ENCODE results near the gene ZNF90. TPM values are rescaled to one million over a fixed set of nuclear protein-coding genes. Genes with fewer than 3 reads are reported as not detected.
"Not testable (repeated sequence)": the region's sequence is repeated elsewhere in the genome, so short reads cannot be mapped to it uniquely, and the experiment has no call there.

ZNF90 gene
- total and polyA plus RNA-seq, 4 donors: 0.13 to 1.8 (median 0.17) TPM

- 68% methylated on average over 12 of the region's 12 CpGs for WGBS
- H3K27me3 ChIP-seq (ENCODE audit: control insufficient read depth in 4 of 4, insufficient read depth in 4 of 4, low read length in 3 of 4): no peaks in the 10 kb centered on the region
- H3K9me3 ChIP-seq (ENCODE audit: control insufficient read depth in 4 of 4, low read length in 3 of 4): no peaks in the 10 kb centered on the region
These were observed 73.9 kb downstream of the ZNF90 start for GRCh38 chr19:20151617-20152145.

GRCh38 chr19:20152506-20152905 is 74.7 kb downstream of the ZNF90 start:
- not testable (repeated sequence) for DNase-seq (ENCODE audit: low spot score); H3K4me1 ChIP-seq (ENCODE audit: control insufficient read depth in 4 of 4, insufficient read depth in 4 of 4, low read length in 3 of 4); H3K9me3 ChIP-seq (ENCODE audit: control insufficient read depth in 4 of 4, low read length in 3 of 4); H3K9ac ChIP-seq (ENCODE audit: low read depth in 1 of 2, low read length in 2 of 2); H3K27ac ChIP-seq (ENCODE audit: low read depth in 1 of 2, low read length in 2 of 2); H3K4me3 ChIP-seq (ENCODE audit: low read depth in 1 of 3, low read length in 3 of 3); H3K36me3 ChIP-seq (ENCODE audit: control insufficient read depth in 4 of 4, insufficient read depth in 3 of 4, low read depth in 1 of 4, low read length in 3 of 4); H3K27me3 ChIP-seq (ENCODE audit: control insufficient read depth in 4 of 4, insufficient read depth in 4 of 4, low read length in 3 of 4)
- 66% methylated on average over 13 of the region's 15 CpGs for WGBS

More at GRCh38 chr19:20151617-20152145, 73.9 kb downstream of the ZNF90 start:
- TF ChIP-seq FOXA1 (IDR thresholded peaks at IDR 0.05) (no peak), NR2F2 (IDR thresholded peaks at IDR 0.05) (no peak), GABPA (IDR thresholded peaks at IDR 0.05 in 1 of 2, conservative IDR thresholded peaks at IDR 0.05 in 1 of 2) (no peak), HNF4A (conservative IDR thresholded peaks at IDR 0.05) (no peak), CTCF (IDR thresholded peaks at IDR 0.05; ENCODE audit: low read depth, low read length, missing input control) (no peak), FOXA2 (IDR thresholded peaks at IDR 0.05) (no peak), RXRA (IDR thresholded peaks at IDR 0.05) (no peak), RAD21 (IDR thresholded peaks at IDR 0.05) (no peak), JUND (IDR thresholded peaks at IDR 0.05) (no peak), REST (IDR thresholded peaks at IDR 0.05) (no peak), HNF4G (IDR thresholded peaks at IDR 0.05) (no peak)
- Histone ChIP-seq H3K4me1 (ENCODE audit: control insufficient read depth in 4 of 4, insufficient read depth in 4 of 4, low read length in 3 of 4) (no peaks in the 10 kb centered on the region), H3K9ac (ENCODE audit: low read depth in 1 of 2, low read length in 2 of 2) (no peak overlapping the region), H3K4me3 (ENCODE audit: low read depth in 1 of 3, low read length in 3 of 3) (no peak overlapping the region), H3K36me3 (ENCODE audit: control insufficient read depth in 4 of 4, insufficient read depth in 3 of 4, low read depth in 1 of 4, low read length in 3 of 4) (no peaks in the 10 kb centered on the region), H3K27ac (ENCODE audit: low read depth in 1 of 2, low read length in 2 of 2) (no peak overlapping the region)
- DNase-seq (ENCODE audit: low spot score): no peak

GRCh38 chr19:20153281-20153680 is 75.5 kb downstream of the ZNF90 start:
- no peak for DNase-seq (ENCODE audit: low spot score)

More at GRCh38 chr19:20153281-20153680, 75.5 kb downstream of the ZNF90 start:
- H3K27ac ChIP-seq (ENCODE audit: low read depth in 1 of 2, low read length in 2 of 2): no peak overlapping the region
- H3K4me1 ChIP-seq (ENCODE audit: control insufficient read depth in 4 of 4, insufficient read depth in 4 of 4, low read length in 3 of 4): no peaks in the 10 kb centered on the region
- TF ChIP-seq SP1 (IDR thresholded peaks at IDR 0.05) (no peak), HNF4G (IDR thresholded peaks at IDR 0.05) (no peak), JUND (IDR thresholded peaks at IDR 0.05) (no peak), GABPA (IDR thresholded peaks at IDR 0.05 in 1 of 2, conservative IDR thresholded peaks at IDR 0.05 in 1 of 2) (no peak)
- no peaks in the 10 kb centered on the region for H3K27me3 ChIP-seq (ENCODE audit: control insufficient read depth in 4 of 4, insufficient read depth in 4 of 4, low read length in 3 of 4)
- H3K9me3 ChIP-seq (ENCODE audit: control insufficient read depth in 4 of 4, low read length in 3 of 4): no peaks in the 10 kb centered on the region
- no peak overlapping the region for H3K4me3 ChIP-seq (ENCODE audit: low read depth in 1 of 3, low read length in 3 of 3)
- H3K9ac ChIP-seq (ENCODE audit: low read depth in 1 of 2, low read length in 2 of 2): no peak overlapping the region
- 87% methylated on average over 4 of the region's 4 CpGs for WGBS
- H3K36me3 ChIP-seq (ENCODE audit: control insufficient read depth in 4 of 4, insufficient read depth in 3 of 4, low read depth in 1 of 4, low read length in 3 of 4): no peaks in the 10 kb centered on the region
